Activated T-helper 2 cell treated with anti-CD3 and anti-CD28 coated beads, Interferon-gamma antibody, Interleukin-2, Interleukin-4, amounts not matched to agents 10 μg/mL and 5 μg/mL and 100 μg/mL, durations not matched to agents 14 hours and 24 hours and 36 hours (primary cell): ENCODE measurements around the gene TUBB6. TPM values are rescaled to one million over a fixed set of nuclear protein-coding genes. Genes with fewer than 3 reads are reported as not detected.
A peak's percentile ranks its signal among the peaks of the same experiment; 100 is the strongest.

Experiments used
- DNase-seq: peaks from one replicate; pipeline ENCODE4 v3.0.0; 2021; ENCODE audit warnings: low spot score
- H3K27ac Mint-ChIP-seq: one replicate; pipeline ENCODE4 v1.8.0; 2021; ENCODE audit warnings: mixed read lengths
- H3K27me3 Mint-ChIP-seq: one replicate; pipeline ENCODE4 v1.8.0; 2021; ENCODE audit warnings: low read depth, mixed read lengths
- H3K36me3 Mint-ChIP-seq: one replicate; pipeline ENCODE4 v1.8.0; 2021; ENCODE audit warnings: low read depth, mixed read lengths
- H3K4me1 Mint-ChIP-seq: one replicate; pipeline ENCODE4 v1.8.0; 2021; ENCODE audit warnings: low read depth, mixed read lengths
- H3K4me3 Mint-ChIP-seq: one replicate; pipeline ENCODE4 v1.8.0; 2021; ENCODE audit warnings: low read depth, mild to moderate bottlenecking, moderate library complexity, mixed read lengths
- H3K9me3 Mint-ChIP-seq: one replicate; pipeline ENCODE4 v1.8.0; 2021; ENCODE audit warnings: mixed read lengths
- intact Hi-C: fragments of 100-400 bp; cut with micrococcal nuclease; formaldehyde crosslinking; loops from one replicate; pipeline ENCODE4 v1.15.1; 2023
- total RNA-seq: library from RNA; stranded (reverse); gene quantifications from 2 replicates; pipeline ENCODE4 v1.2.3, GENCODE V29; 2022

TUBB6 gene
- total RNA-seq, 1 donor from 2014 or later: 57.2 TPM

DNA sequence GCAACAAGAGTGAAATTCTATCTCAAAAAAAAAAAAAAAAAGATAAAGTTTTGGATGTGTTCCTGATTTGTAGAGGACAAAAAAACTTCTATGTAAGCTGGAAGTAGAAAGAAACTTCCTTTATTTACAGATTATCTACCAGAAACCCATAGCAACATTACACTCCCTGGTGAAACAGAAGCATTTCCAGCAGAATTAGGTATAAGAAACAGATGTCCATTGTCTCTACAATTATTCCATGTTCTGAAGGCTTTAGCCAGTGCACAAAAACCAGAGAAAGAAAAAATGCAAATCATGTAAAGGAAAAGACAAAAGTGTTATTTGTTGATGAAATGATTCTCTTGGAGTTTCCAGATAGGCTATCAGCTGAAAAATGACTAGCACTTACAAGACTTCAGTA, 4.9 kb downstream of the TUBB6 start:
- Mint-ChIP-seq H3K9me3 (peaks cover 11% of the 10 kb centered on the region), H3K4me1 (peaks cover 5% of the 10 kb centered on the region), H3K4me3 (no peak overlapping the region), H3K27ac (no peak overlapping the region), H3K36me3 (peaks cover 57% of the 10 kb centered on the region), H3K27me3 (peaks cover 4% of the 10 kb centered on the region)
- no peak for DNase-seq
- intact Hi-C loops: no loop called here

DNA sequence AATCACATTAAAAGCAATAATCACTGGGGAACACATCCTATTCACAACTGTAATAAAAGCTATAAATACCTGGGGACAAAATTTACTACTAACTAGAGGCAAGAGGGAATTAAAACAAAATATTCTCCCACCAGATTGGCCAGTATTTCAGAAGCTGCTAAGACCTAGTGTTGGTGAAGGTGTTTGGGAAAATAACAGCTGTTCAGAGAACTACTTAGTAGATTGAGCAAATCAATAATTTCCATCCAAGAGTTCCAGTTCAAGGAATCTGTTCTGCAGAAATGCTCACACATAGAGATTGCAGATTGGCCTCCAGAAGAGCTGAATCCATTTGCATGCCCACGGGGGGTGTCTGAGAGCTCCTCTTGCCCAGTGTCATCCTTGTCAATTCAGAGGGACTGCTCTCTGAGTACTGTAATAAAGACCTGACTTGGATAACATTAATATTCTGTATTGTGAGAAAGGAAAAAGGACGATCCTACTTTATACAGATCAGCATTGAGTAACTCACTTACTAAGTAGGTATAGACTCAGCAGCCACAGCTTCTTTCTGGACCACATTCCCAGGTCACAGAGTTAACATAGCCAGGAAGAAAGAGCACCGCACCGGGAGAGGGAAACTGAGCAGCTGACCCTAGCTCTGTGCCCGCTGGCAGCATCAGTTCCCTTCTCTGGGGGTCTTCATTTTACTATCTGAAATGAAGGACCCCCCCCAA, 5.6 kb downstream of the TUBB6 start:
- peaks cover 5% of the 10 kb centered on the region for H3K4me1 Mint-ChIP-seq
- H3K27ac Mint-ChIP-seq: no peak overlapping the region
- peaks cover 4% of the 10 kb centered on the region for H3K27me3 Mint-ChIP-seq
- H3K9me3 Mint-ChIP-seq: peaks cover 11% of the 10 kb centered on the region
- no peak overlapping the region for H3K4me3 Mint-ChIP-seq
- intact Hi-C loops: no loop called here
- peaks cover 57% of the 10 kb centered on the region for H3K36me3 Mint-ChIP-seq
- DNase-seq: no peak

GRCh38 chr18:12314591-12315305, 6.7 kb downstream of the TUBB6 start:
- H3K27me3 Mint-ChIP-seq: no peaks in the 10 kb centered on the region
- H3K27ac Mint-ChIP-seq: no peak overlapping the region
- H3K9me3 Mint-ChIP-seq: peaks cover 9% of the 10 kb centered on the region
- intact Hi-C loops: no loop called here
- DNase-seq: no peak
- peaks cover 52% of the 10 kb centered on the region for H3K36me3 Mint-ChIP-seq
- H3K4me3 Mint-ChIP-seq: no peak overlapping the region
- peaks cover under 1% of the 10 kb centered on the region for H3K4me1 Mint-ChIP-seq

- Mint-ChIP-seq H3K4me1 (no peaks in the 10 kb centered on the region), H3K36me3 (peaks cover 48% of the 10 kb centered on the region)
- no peak for DNase-seq
Observed at GRCh38 chr18:12315490-12315889, 7.4 kb downstream of the TUBB6 start.

GRCh38 chr18:12315911-12316310, 7.9 kb downstream of the TUBB6 start:
- DNase-seq: no peak
- H3K36me3 Mint-ChIP-seq: peaks cover 45% of the 10 kb centered on the region
- H3K9me3 Mint-ChIP-seq: peaks cover 7% of the 10 kb centered on the region
- intact Hi-C loops: no loop called here
- H3K4me3 Mint-ChIP-seq: no peak overlapping the region
- H3K4me1 Mint-ChIP-seq: no peaks in the 10 kb centered on the region
- H3K27ac Mint-ChIP-seq: no peak overlapping the region
- no peaks in the 10 kb centered on the region for H3K27me3 Mint-ChIP-seq

More at GRCh38 chr18:12315490-12315889, 7.4 kb downstream of the TUBB6 start:
- intact Hi-C loops: no loop called here
- Mint-ChIP-seq H3K9me3 (peaks cover 7% of the 10 kb centered on the region), H3K4me3 (no peak overlapping the region), H3K27me3 (no peaks in the 10 kb centered on the region), H3K27ac (no peak overlapping the region)

DNA sequence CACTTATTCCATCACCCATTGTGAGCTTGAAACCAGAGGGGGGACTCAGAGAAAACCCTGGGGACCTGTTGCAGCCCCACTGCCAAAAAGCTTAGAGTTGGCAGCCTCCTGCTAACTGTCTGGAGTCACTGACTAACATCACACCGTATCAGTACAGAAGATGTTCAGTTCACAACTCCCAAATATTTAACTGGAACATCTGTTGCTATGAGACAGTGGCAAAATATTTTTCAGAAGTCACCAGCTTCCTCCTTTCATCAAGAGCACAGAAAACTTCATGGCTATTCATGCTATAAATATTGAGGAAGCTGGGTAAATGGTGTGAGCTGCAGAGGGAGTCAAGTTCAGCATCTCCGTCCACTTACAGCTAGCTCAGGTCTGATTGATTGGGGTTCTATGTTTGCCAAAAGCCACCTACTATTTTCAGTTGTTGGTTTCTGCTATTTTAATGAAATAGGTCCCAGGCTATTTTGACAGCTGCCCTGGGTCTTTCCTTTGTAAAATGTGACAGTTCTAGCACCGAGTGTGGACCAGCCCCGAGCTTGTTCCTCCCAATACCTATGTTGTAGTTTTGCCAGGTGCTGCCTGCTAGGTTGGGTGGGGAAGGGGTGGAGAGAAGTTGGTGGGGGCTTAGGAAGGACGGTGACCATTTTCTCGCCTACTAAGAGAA, 9.8 kb downstream of the TUBB6 start:
- intact Hi-C loops: no loop called here
- no peaks in the 10 kb centered on the region for H3K9me3 Mint-ChIP-seq
- no peak overlapping the region for H3K4me3 Mint-ChIP-seq
- H3K36me3 Mint-ChIP-seq: peaks cover 35% of the 10 kb centered on the region
- no peak for DNase-seq
- H3K27ac Mint-ChIP-seq: no peak overlapping the region
- H3K4me1 Mint-ChIP-seq: no peaks in the 10 kb centered on the region
- H3K27me3 Mint-ChIP-seq: no peaks in the 10 kb centered on the region

- no peak overlapping the region for H3K27ac Mint-ChIP-seq
- intact Hi-C loops: no loop called here
- H3K36me3 Mint-ChIP-seq: peaks cover 32% of the 10 kb centered on the region
- DNase-seq: no peak
- H3K9me3 Mint-ChIP-seq: no peaks in the 10 kb centered on the region
- no peaks in the 10 kb centered on the region for H3K4me1 Mint-ChIP-seq
- H3K4me3 Mint-ChIP-seq: no peak overlapping the region
- no peaks in the 10 kb centered on the region for H3K27me3 Mint-ChIP-seq
Observed at GRCh38 chr18:12318334-12318697, 10.3 kb downstream of the TUBB6 start.

DNA sequence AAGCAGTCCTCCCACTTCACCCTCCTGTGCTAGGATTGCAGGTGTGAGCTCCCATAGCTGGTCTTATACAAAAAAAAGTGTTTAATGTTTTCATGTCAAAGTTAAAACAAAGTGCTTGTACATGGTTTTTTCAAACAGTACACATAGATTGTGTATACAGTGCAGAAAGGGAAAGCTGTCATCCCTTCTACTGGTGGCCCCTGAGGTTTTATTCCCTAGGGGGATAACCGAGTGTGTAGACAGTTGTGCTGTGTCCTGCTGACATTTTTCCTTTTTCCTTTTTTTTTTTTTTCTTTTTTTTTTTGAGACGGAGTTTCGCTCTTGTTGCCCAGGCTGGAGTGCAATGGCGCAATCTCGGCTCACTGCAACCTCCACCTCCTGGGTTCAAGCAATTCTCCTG, 10.8 kb downstream of the TUBB6 start:
- Mint-ChIP-seq H3K4me1 (no peaks in the 10 kb centered on the region), H3K9me3 (no peaks in the 10 kb centered on the region), H3K36me3 (peaks cover 27% of the 10 kb centered on the region), H3K27ac (no peak overlapping the region), H3K4me3 (no peak overlapping the region), H3K27me3 (no peaks in the 10 kb centered on the region)
- intact Hi-C loops: no loop called here
- DNase-seq: no peak

DNA sequence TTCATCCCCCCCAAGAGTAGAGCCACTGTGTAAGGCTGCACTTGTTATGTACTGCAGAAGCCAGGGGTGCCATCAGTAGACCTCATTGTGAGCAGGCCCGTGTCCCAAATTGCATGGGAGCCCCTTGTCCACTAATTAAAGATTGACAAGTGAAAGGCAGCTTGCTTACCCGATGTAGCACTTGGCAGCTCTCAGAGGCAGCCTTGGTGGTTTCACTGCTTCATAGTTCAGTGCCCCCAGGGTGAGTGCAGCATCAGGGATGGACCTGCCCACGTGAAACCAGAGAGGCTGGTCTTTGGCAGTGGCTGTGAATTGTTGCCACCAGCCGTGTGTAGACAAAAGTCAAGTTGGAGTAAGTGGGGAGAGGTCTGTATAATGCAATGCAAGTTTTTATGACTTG, 13.3 kb downstream of the TUBB6 start:
- no peaks in the 10 kb centered on the region for H3K9me3 Mint-ChIP-seq
- no peaks in the 10 kb centered on the region for H3K27me3 Mint-ChIP-seq
- intact Hi-C loops: no loop called here
- no peak for DNase-seq
- no peak overlapping the region for H3K27ac Mint-ChIP-seq
- no peak overlapping the region for H3K4me3 Mint-ChIP-seq
- H3K36me3 Mint-ChIP-seq: peaks cover 28% of the 10 kb centered on the region
- no peaks in the 10 kb centered on the region for H3K4me1 Mint-ChIP-seq

- intact Hi-C loops: loop anchor here (5.0 kb wide), 1 partner anchor 332 kb away; the partner anchor contains the start of gene SPIRE1
- peaks cover 7% of the 10 kb centered on the region for H3K4me1 Mint-ChIP-seq
- DNase-seq: no peak
- no peak overlapping the region for H3K4me3 Mint-ChIP-seq
- H3K27ac Mint-ChIP-seq: no peak overlapping the region
- H3K36me3 Mint-ChIP-seq: peaks cover 54% of the 10 kb centered on the region
- H3K27me3 Mint-ChIP-seq: no peaks in the 10 kb centered on the region
- no peaks in the 10 kb centered on the region for H3K9me3 Mint-ChIP-seq
Observed at GRCh38 chr18:12324991-12325725, 17.1 kb downstream of the TUBB6 start.

GRCh38 chr18:12325726-12326245, 17.7 kb downstream of the TUBB6 start:
- DNase-seq: no peak
- Mint-ChIP-seq H3K27me3 (no peaks in the 10 kb centered on the region), H3K4me1 (peaks cover 7% of the 10 kb centered on the region), H3K9me3 (no peaks in the 10 kb centered on the region), H3K27ac (no peak overlapping the region), H3K4me3 (no peak overlapping the region), H3K36me3 (peaks cover 54% of the 10 kb centered on the region)
- intact Hi-C loops: loop anchor here (5.0 kb wide), 1 partner anchor 332 kb away; the partner anchor contains the start of gene SPIRE1

GRCh38 chr18:12326711-12327460, 18.8 kb downstream of the TUBB6 start:
- H3K27ac Mint-ChIP-seq: peak overlapping the region; percentile 60
- no peaks in the 10 kb centered on the region for H3K9me3 Mint-ChIP-seq
- H3K27me3 Mint-ChIP-seq: no peaks in the 10 kb centered on the region
- DNase-seq: no peak
- no peak overlapping the region for H3K4me3 Mint-ChIP-seq
- intact Hi-C loops: loop anchor here (5.0 kb wide), 1 partner anchor 330 kb away; the partner anchor contains the start of gene SPIRE1
- peaks cover 47% of the 10 kb centered on the region for H3K36me3 Mint-ChIP-seq
- H3K4me1 Mint-ChIP-seq: peaks cover 7% of the 10 kb centered on the region
